ENCODE measurements around the gene DLAT.
"Not testable (repeated sequence)": the region's sequence is repeated elsewhere in the genome, so short reads cannot be mapped to it uniquely, and the experiment has no call there.

Gene DLAT

DNA sequence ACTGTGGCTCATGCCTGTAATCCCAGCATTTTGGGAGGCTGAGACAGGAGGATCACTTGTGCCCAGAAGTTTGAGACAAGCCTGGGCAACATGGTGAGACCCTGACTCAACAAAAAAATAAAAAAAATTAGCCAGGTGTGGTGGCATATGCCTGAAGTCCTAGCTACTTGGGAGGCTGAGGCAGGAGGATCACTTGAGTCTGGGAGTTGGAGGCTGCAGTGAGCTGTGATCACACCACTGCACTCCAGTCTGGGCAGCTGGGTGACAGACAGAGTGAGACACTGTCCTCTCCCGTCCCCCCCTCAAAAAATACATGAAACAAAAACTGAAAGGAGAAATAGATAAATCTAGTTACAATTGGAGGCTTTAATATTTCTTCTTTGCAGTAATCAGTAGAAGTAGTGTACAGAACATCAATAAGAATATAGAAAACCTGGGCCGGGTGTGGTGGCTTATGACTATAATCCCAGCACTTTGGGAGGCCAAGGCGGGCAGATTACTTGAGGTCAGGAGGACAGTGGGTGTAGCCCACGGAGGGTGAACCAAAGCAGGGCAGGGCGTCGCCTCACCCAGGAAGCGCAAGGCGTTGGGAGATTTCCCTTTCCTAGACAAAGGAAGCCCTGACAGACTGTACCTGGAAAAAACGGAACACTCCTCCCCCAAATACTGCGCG, 19.6 kb upstream of the DLAT start:
- no peak for DNase-seq

DNA sequence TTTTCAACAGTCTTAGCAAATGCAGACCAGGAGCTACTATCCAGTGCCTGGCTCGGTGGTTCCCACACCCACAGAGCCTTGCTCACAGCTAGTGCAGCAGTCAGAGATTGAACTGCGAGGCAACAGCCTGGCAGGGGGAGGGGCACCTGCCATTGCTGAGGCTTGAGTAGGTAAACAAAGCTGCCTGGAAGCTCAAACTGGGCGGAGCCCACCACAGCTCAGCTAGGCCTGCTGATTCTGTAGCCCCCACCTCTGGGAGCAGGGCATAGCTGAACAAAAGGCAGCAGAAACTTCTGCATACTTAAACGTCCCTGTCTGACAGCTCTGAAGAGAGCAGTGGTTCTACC, 19.1 kb upstream of the DLAT start:
- DNase-seq, result not testable (repeated sequence)

DNA sequence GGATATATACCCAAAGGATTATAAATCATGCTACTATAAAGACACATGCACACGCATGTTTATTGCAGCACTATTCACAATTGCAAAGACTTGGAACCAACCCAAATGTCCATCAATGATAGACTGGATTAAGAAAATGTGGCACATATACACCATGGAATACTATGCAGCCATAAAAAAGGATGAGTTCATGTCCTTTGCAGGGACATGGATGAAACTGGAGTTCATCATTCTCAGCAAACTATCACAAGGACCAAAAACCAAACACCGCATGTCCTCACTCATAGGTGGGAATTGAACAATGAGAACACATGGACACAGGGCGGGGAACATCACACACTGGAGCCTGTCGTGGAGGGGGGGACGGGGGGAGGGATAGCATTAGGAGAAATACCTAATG, 13.8 kb upstream of the DLAT start:
- not testable (repeated sequence) for DNase-seq

DNA sequence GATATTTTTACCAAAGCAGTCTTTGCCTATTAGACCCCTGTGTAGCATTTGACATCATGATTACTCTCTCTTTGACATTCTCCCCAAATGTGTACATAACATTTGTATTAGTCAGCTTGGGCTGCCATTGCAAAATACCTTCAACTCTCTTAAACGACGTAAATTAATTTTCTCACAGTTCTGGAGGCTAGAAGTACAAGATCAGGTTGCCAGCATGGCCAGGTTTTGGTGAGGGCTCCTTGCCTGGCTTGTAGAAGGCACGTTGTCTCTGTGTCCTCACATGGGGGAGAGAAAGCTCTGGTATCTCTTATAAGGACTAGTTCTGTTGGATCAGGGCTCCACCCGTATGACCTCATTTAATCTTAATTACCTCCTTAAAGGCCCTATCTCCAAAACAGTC, 12.3 kb upstream of the DLAT start:
- DNase-seq, result no peak

DNA sequence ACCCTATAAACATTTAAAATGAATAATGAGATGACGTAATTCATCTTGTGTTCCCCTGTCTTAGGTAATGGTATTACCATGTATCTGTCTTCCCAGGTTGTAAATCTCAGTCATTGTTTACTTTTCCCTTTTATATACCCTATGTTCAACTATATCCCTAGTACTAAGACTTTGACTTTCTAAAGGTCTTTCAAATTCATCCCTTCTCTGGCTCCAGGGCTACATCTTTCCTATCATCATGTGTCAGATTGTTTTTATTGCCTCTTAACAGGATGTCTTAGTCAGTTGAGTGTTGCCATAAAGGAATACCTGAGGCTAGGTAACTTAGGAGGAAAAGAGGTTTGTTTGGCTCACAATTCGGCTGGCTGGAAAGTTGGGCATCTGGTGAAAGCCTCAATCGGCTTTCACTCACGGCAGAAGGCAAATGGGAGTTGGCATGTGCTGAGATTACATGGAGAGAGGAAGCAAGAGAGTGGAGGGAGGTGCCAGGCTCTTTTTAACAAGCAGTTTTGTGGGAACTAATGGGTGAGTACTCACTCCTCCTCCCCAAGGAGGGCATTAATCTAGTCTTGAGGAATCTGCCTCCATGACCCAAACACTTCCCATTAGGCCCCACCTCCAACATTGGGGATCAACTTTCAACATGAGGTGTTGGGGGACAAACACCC, 11.6 kb upstream of the DLAT start:
- DNase-seq, result no peak

DNA sequence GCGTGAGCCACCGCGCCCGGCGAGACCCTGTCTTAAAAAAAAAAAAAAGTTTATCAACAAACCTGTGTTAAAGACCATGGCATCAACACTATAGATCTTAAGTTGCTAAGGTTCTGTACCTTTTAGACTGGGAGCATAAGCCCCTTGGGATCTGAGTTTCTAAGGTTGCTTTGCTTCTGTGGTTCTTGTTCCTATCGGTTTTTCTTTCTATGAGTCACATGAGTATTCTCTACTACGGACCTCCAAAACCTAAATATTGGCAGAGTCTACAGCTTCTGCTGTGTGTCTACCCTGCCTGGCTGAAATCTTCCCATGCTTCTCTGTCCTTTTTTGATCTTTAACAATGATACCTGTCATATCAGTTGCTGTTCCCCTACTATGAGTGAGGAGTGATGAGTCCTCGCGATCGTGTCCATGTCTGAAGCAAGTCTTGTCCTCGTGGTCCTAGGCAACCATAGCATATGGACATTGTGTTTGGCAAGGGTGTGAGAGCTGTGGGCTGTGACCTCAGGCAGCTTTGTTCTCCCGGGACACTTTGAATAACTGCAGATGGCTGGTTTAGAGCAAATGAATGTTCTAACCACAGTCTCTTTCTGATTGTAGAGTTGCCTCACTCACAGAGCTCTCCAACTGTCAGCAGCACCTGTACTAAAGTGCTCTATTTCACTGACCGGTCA, 9.0 kb upstream of the DLAT start:
- DNase-seq, result no peak

DNA sequence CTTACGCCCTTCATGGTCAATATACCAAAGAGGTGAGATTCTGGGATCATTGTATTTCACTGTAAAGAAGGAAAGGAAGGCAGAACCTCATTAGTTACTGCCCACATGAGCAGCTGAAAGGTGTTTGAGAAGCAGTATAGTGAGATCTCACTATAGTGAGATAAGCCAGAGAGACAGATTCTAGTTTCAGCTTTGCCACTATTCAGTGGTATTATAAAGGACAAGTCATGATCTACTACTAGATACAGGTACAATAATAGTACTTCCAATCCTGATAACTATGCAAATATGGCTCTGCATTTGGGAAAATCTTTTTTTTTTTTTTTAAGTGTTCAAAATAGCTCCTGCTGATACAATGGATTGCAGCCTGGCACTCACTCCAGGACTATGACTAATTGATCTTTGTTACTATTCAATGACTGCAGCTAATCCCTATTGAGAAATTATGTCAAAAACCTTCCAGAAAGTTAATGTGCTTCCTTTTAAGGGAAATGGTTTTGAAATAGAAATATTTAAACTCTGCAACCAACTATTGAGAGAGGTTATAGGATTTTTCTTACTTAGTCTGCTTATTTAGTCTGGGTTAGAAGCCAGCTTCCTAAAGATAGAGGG, 8.3 kb upstream of the DLAT start:
- DNase-seq, result no peak

DNA sequence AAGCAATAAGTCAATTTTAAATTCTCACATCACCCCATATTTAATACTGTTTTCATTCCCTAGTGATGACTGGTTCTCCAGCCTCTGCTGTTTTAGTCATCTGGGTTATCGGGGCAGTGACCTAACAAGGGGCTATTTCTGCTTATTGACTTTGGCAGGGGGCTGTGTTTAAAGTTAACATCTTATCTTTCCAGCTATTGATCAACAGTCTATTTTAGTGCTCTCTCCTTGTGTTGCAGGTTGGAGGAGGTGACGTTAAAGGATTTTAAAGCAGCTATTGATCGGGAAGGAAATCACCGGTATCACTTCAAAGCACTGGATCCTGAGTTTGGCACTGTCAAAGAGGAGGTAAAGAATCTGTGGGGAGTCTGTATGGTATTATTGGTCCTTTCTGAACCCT, 7.7 kb upstream of the DLAT start:
- DNase-seq, result no peak

DNA sequence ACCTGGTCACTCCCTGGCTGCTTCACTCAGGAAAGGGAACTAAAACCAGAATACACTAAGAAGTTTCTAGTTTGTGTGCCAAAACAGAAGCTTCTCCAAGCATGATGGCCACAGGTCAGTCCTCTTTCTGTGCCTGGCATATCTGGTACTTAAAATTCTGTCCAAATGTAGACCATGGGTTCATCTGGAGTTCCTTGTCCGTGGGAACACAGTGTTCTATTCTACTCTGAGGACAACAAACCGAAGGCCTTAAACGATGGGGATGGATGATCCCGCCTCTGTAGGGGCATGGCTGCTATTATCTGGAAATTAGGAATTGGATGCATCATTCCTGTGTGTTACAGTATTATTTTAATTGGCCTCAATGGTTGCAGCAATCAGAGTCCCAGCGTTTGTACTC, 6.1 kb upstream of the DLAT start:
- DNase-seq, result no peak

DNA sequence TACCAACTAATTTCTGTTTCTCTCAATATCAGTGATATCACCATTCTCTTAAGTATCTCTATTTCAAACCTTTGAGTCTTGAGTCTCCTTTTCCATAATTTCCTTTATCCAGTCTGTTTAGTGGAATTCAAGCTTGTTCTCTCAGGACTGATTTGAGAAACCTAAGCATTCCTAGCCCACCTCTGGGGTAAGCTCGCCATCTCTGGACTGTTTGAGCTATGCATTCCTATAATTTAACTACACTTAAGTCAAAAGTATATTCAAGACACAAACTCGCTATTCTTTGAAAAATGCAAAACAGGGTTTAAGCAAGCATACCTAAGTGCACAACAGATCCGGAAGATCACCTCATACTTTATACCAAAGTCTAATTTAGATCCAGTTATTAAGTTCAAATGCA, 2.1 kb upstream of the DLAT start:
- DNase-seq, result no peak

DNA sequence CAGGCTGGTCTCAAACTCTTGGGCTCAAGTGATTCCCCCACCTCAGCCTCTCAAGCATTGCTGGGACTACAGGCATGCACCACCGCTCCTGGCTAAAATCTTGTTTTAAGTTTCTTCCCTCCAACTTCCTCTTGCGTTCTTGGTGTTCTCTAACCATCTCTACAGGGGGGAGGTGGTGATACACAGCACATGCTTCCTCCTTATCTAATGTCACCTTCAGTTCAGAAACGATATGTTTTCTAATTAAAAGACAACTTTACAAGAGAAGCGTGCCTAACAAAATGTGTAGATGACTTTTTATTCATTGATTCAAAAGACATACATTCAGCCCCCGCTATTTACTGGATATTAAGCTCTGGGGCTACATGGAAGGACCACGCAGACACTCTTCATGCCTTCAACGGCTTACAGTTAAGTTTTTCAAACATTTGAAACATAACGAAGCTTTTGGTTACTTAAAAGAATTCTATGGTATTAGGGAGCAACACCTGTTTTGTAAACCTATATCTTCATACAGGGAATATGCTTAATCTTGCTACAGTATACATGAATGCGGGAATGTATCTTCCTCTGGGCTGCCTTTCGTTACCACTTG, 933 bp upstream of the DLAT start:
- no peak for DNase-seq

DNA sequence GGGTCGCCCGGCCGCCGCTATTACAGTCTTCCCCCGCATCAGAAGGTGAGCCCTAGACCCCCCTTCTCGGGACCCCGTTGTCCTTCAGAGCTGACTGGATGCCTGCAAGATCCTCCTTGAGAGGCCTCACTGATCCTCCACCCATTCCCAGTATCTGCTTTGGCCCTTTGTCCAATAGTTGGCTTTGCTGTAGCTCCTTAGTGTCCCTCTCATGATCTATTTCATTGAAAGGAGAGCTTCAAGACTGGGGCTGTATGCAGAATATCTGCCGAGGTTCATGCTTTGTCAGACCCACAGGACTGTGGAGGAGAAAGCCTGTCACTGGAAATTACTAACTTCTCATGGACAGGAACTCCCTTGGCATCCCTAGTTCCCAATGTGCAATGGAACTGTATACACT, 499 bp downstream of the DLAT start:
- DNase-seq, result no peak

DNA sequence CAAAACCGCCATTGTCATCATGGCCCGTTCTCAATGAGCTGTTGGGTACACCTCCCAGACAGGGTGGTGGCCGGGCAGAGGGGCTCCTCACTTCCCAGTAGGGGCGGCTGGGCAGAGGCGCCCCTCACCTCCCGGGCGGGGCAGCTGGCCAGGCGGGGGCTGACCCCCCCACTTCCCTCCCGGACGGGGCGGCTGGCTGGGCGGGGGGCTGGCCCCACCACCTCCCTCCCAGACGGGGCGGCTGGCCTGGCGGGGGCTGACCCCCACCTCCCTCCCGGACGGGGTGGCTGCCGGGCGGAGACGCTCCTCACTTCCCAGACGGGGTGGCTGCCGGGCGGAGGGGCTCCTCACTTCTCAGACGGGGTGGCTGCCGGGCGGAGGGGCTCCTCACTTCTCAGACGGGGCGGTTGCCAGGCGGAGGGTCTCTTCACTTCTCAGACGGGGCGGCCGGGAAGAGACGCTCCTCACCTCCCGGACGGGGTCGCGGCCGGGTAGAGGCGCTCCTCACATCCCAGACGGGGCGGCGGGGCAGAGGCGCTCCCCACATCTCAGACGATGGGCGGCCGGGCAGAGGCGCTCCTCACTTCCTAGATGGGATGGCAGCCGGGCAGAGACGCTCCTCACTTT, 1.7 kb downstream of the DLAT start:
- not testable (repeated sequence) for DNase-seq

DNA sequence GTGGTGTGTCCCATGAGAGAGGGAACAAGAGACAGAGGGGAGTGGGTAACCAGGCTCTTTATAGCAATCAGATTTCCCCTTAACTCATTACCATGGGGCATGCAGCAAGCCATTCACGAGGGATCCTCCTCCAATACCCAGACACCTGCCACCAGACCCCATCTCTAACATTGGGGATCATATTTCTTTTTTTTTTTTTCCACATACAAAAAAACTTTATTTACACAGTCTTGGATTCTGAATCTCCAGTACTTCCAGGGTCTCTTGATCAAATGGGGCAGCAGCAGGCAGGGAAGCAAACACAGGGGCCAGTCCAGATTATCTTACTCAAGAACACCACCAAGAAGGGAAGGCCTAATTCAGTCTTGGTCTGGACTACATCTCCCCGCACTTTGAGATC, 4.3 kb downstream of the DLAT start:
- DNase-seq, result no peak

DNA sequence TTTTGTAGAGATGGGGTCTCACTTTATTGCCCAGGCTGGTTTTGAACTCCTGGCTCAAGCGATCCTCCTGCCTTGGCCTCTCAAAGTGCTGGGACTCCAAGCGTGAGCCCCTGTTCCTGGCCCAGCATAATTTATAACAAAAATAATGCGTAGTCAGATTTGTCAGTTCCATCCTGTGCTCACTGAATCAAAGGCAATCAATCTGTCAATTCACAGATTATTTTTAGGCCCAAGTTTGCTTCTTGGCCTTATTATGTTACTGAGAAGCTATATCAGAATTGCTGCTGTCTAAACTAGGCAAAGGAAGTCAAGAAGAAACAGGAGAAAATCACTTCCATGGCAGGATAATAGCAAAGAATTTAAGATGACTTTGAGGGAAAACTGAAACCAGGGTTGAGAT, 8.7 kb downstream of the DLAT start:
- no peak for DNase-seq

DNA sequence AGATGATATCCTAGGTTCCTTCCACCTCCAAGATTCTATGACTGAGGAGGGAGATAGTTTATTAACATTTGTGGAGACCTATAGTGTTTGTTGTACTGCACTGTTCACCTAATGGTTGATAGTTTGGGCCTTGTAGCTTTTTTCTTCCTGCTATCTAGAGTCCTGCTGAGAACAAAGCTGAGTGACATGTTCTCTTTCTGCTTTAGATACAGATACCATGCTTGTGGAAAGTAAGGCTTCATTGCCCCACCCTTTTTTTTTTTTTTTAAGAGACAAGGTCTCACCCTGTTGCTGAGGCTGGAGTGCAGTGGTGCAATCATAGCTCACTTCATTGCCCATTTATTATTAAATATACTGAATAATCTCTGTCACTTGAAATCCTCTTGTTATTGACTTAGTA, 12.3 kb downstream of the DLAT start:
- DNase-seq, result no peak

DNA sequence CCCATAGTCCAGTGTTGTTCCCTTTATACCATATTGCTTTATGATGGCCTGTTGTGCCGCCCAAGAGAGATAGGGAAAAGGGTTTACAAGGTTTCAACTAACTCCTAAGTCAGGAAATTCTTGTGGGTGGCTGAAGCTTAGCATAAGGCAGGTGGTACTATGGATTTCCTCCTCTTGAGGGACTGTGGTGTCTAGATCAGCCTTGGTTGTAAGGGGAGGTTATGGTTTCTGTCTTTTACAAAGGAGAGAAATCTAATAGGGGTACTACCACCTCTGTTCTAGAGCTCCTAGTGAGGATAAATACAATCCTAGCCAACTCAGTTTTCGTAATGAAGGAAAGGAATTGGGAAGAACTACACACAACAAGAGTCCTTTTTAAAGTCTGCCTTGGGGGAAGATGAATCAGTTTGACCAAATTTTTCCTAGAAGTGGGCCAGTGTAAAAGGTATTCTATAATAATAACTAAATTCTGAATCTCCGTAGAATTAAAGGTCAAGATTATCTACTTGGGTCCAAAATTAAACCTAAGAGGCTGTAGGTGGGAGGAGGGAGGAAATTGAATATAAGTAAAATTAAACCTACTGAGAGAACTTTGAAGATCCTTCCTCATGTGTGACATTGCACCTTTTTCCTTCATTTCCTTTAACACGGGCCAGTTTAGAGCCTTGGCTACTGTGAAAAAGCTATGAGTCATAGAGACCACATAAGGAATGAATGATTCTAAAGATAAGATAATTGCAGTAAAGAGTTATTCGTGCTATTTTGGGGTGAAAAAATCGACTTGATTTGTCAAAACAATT, 17.2 kb downstream of the DLAT start:
- DNase-seq, result no peak

DNA sequence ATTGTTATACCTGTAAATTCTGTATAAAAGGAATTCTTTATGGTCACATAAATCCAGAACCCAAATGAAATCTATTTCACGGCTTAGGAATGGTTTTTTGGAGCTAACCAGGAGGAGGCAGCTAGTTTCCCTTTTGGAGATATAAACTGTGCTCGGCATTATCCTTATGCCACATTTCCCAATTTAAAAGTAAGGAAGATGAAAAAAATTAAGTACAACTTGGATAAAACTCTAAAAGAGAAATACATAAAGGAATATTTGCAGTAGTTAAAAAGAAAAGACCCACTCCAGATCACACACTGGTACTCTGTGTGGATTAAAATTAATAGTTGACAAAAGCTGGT, 17.7 kb downstream of the DLAT start:
- no peak for DNase-seq

DNA sequence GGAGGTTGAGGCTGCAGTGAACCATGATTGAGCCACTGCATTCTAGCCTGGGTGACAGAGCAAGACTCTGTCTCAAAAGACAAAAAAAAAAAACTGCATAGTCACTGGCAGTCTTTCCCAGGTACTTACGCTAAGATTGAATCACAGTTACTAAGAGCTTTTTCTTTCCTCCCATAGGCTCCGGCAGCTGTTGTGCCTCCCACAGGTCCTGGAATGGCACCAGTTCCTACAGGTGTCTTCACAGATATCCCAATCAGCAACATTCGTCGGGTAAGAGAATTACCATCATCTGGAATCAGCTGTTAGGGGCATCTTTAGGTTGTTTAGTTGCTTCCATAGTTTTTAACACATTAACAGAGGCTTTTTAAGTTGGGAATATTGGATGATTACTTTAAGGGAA, 19.8 kb downstream of the DLAT start:
- no peak for DNase-seq

DNA sequence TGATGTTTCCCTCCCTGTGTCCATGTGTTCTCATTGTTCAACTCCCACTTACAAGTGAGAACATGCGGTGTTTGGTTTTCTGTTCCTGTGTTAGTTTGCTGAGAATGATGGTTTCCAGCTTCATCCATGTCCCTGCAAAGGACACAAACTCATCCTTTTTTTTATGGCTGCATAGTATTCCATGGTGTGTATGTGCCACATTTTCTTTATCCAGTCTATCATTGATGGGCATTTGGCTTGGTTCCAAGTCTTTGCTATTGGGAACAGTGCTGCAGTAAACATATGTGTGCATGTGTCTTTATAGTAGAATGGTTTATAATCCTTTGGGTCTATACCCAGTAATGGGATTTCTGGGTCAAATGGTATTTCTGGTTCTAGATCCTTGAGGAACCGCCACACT, 21.4 kb downstream of the DLAT start:
- not testable (repeated sequence) for DNase-seq

DNA sequence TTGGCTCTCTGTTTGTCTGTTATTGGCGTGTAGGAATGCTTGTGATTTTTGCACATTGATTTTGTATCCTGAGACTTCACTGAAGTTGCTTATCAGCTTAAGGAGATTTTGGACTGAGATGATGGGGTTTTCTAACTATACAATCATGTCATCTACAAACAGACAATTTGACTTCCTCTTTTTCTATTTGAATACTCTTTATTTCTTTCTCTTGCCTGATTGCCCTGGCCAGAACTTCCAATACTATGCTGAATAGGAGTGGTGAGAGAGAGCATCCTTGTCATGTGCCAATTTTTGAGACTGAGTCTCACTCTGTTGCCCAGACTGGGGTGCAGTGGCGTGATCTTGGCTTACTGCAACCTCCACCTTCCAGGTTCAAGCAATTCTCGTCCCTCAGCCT, 23.0 kb downstream of the DLAT start:
- not testable (repeated sequence) for DNase-seq

DNA sequence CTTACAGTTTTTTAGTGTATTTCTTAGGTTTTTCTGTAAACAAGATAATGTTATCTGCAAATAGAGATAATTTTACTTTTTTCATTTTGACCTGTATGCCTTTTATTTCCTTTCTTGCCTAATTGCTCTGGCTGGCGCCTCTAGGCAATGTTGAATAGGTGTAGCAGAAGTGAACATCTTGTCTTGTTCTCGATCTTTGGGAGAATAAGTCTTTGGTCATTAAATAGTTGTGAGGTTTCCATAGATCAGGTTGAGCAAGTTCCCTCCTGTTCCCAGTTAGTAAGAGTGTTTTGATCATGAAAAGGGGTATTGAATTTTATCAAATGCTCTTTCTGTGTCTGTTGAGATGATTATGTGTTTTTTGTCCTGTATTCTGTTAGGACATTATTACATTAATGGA, 24.6 kb downstream of the DLAT start:
- no peak for DNase-seq

DNA sequence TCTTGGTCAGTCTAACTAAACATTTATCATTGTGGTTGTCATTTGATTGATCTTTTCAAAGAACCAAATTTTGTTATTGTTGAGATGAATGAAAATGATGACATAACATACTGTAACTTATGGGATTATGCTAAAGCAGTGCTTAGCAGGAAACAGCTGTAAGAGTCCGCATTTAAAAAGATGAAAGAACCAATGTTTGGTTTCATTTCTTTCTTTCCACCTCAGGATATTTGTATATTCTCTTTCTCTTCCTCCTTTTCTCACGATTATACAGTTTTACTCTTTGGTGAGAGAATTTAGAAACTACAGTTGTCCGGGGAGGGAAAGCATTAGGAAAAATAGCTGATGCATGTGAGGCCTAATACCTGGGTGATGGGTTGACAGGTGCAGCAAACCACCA, 25.5 kb downstream of the DLAT start:
- DNase-seq, result no peak
